Activated B cell treated with CpG ODN at 0.5 μM for 24 hours (primary cell): ENCODE measurements around the gene SPRR4. TPM values are rescaled to one million over a fixed set of nuclear protein-coding genes. Genes with fewer than 3 reads are reported as not detected.

Experiments
- ATAC-seq: fragments of 200-7000 bp; cut with Tn5 transposase; one replicate; pipeline ENCODE4 v1.10.0; 2021; ENCODE audit warnings: low read depth, mild to moderate bottlenecking, moderate library complexity
- CTCF ChIA-PET: fragments of 350-600 bp; sonication (Branson Sonifier 250); formaldehyde crosslinking; loops from one replicate; lab custom pipeline; 2021; ENCODE audit warnings: antibody characterized with exemption; lab: Charles Lee
- POLR2A ChIA-PET: fragments of 350-600 bp; sonication (Branson Sonifier 250); formaldehyde crosslinking; loops from one replicate; lab custom pipeline; 2021; ENCODE audit warnings: antibody characterized with exemption; lab: Charles Lee
- DNase-seq: peaks from one replicate; pipeline ENCODE4 v3.0.0; 2022
- H3K27ac Mint-ChIP-seq: one replicate; pipeline ENCODE4 v1.8.0; 2020; ENCODE audit warnings: mixed read lengths
- H3K27me3 Mint-ChIP-seq: one replicate; pipeline ENCODE4 v1.8.0; 2021; ENCODE audit warnings: mixed read lengths
- H3K36me3 Mint-ChIP-seq: one replicate; pipeline ENCODE4 v1.8.0; 2021; ENCODE audit warnings: low read depth, mixed read lengths
- H3K4me1 Mint-ChIP-seq: one replicate; pipeline ENCODE4 v1.8.0; 2021; ENCODE audit warnings: mixed read lengths
- H3K4me3 Mint-ChIP-seq: one replicate; pipeline ENCODE4 v1.8.0; 2020; ENCODE audit warnings: mild to moderate bottlenecking, mixed read lengths
- H3K9me3 Mint-ChIP-seq: one replicate; pipeline ENCODE4 v1.8.0; 2020; ENCODE audit warnings: mixed read lengths
- CTCF ChIP-seq: fragments of 200-600 bp; IDR thresholded peaks from one replicate; pipeline ENCODE4 v1.8.0; 2022; ENCODE audit warnings: antibody characterized with exemption, mild to moderate bottlenecking
- intact Hi-C: fragments of 100-400 bp; cut with micrococcal nuclease; formaldehyde crosslinking; loops from one replicate; pipeline ENCODE4 v1.15.1; 2024
- total RNA-seq: library from RNA; stranded (reverse); gene quantifications from 2 replicates; pipeline ENCODE4 v1.2.3, GENCODE V29; 2022

SPRR4 gene
- total RNA-seq, 1 donor from 2014 or later: not detected

- Mint-ChIP-seq H3K4me3 (no peak overlapping the region), H3K27me3 (peaks cover 2% of the 10 kb centered on the region), H3K36me3 (no peaks in the 10 kb centered on the region), H3K27ac (no peak overlapping the region), H3K4me1 (peaks cover 8% of the 10 kb centered on the region), H3K9me3 (no peaks in the 10 kb centered on the region)
- DNase-seq: no peak
- TF ChIP-seq CTCF: no peak
- ATAC-seq: no peak
- ChIA-PET POLR2A (no interaction called here), CTCF (interaction anchor here (0.6 kb wide), 1 partner anchor 191 kb away, joined by 3 read pairs; no protein-coding TSS in a partner anchor)
- intact Hi-C loops: no loop called here
Observed at GRCh38 chr1:152964536-152964935, 5.9 kb upstream of the SPRR4 start.

GRCh38 chr1:152965853-152966252 lies 4.6 kb upstream of the SPRR4 start:
- CTCF ChIA-PET: no interaction called here
- no peak for TF ChIP-seq CTCF
- H3K4me3 Mint-ChIP-seq: no peak overlapping the region
- H3K36me3 Mint-ChIP-seq: no peaks in the 10 kb centered on the region
- intact Hi-C loops: no loop called here
- POLR2A ChIA-PET: no interaction called here
- peaks cover 6% of the 10 kb centered on the region for H3K4me1 Mint-ChIP-seq
- no peaks in the 10 kb centered on the region for H3K9me3 Mint-ChIP-seq
- DNase-seq: no peak
- peaks cover 2% of the 10 kb centered on the region for H3K27me3 Mint-ChIP-seq
- H3K27ac Mint-ChIP-seq: no peak overlapping the region
- no peak for ATAC-seq

GRCh38 chr1:152967201-152967600 lies 3.2 kb upstream of the SPRR4 start:
- TF ChIP-seq CTCF: no peak
- DNase-seq: no peak
- Mint-ChIP-seq H3K27me3 (peaks cover 7% of the 10 kb centered on the region), H3K9me3 (no peaks in the 10 kb centered on the region), H3K4me1 (no peaks in the 10 kb centered on the region), H3K36me3 (no peaks in the 10 kb centered on the region), H3K27ac (no peak overlapping the region), H3K4me3 (no peak overlapping the region)
- CTCF ChIA-PET: no interaction called here
- no peak for ATAC-seq
- intact Hi-C loops: no loop called here
- POLR2A ChIA-PET: no interaction called here

- DNase-seq (no peak), ATAC-seq (no peak)
- no peak for TF ChIP-seq CTCF
- POLR2A ChIA-PET: no interaction called here
- CTCF ChIA-PET: no interaction called here
- no peaks in the 10 kb centered on the region for H3K36me3 Mint-ChIP-seq
- H3K4me1 Mint-ChIP-seq: no peaks in the 10 kb centered on the region
- H3K27ac Mint-ChIP-seq: no peak overlapping the region
- no peaks in the 10 kb centered on the region for H3K9me3 Mint-ChIP-seq
- intact Hi-C loops: no loop called here
- H3K27me3 Mint-ChIP-seq: peaks cover 7% of the 10 kb centered on the region
- no peak overlapping the region for H3K4me3 Mint-ChIP-seq
Observed at GRCh38 chr1:152968248-152968647, 2.2 kb upstream of the SPRR4 start.

- ChIA-PET POLR2A (no interaction called here), CTCF (no interaction called here)
- Mint-ChIP-seq H3K27me3 (peaks cover 7% of the 10 kb centered on the region), H3K9me3 (no peaks in the 10 kb centered on the region), H3K36me3 (no peaks in the 10 kb centered on the region), H3K4me1 (no peaks in the 10 kb centered on the region), H3K27ac (no peak overlapping the region), H3K4me3 (no peak overlapping the region)
- intact Hi-C loops: no loop called here
- DNase-seq (no peak), ATAC-seq (no peak)
- no peak for TF ChIP-seq CTCF
Observed at GRCh38 chr1:152969036-152969435, 1.4 kb upstream of the SPRR4 start.
